GM18951 (cell line): ENCODE measurements around the gene PLAGL1.

Experiments used
- POLR2A ChIP-seq: IDR thresholded peaks from 4 replicates; pipeline ENCODE4 v1.6.1; 2011; ENCODE audit warnings: mild to moderate bottlenecking; ENCODE audit not compliant: insufficient read length, insufficient read depth; ENCODE audit errors: extremely low read depth
- in situ Hi-C: fragments of 300-500 bp; cut with MboI; formaldehyde crosslinking; loops from one replicate; pipeline ENCODE4 v1.12.0; 2022; ENCODE audit warnings: low sequenced_read_pairs, mixed read lengths, inconsistent platforms; ENCODE audit not compliant: unreplicated experiment

PLAGL1 gene

GRCh38 chr6:144027932-144028587 lies 20.0 kb upstream of the PLAGL1 start:
- no peak for TF ChIP-seq POLR2A
- in situ Hi-C loops: no loop called here

GRCh38 chr6:144023216-144023615 lies 15.2 kb upstream of the PLAGL1 start:
- TF ChIP-seq POLR2A: no peak
- in situ Hi-C loops: loop anchor here (25.0 kb wide), 1 partner anchor 1561 kb away; no protein-coding TSS in a partner anchor

GRCh38 chr6:144019929-144020328 lies 11.9 kb upstream of the PLAGL1 start:
- TF ChIP-seq POLR2A: no peak
- in situ Hi-C loops: loop anchor here (10.0 to 25.0 kb wide), 2 partner anchors 445 to 1558 kb away; no protein-coding TSS in a partner anchor

DNA sequence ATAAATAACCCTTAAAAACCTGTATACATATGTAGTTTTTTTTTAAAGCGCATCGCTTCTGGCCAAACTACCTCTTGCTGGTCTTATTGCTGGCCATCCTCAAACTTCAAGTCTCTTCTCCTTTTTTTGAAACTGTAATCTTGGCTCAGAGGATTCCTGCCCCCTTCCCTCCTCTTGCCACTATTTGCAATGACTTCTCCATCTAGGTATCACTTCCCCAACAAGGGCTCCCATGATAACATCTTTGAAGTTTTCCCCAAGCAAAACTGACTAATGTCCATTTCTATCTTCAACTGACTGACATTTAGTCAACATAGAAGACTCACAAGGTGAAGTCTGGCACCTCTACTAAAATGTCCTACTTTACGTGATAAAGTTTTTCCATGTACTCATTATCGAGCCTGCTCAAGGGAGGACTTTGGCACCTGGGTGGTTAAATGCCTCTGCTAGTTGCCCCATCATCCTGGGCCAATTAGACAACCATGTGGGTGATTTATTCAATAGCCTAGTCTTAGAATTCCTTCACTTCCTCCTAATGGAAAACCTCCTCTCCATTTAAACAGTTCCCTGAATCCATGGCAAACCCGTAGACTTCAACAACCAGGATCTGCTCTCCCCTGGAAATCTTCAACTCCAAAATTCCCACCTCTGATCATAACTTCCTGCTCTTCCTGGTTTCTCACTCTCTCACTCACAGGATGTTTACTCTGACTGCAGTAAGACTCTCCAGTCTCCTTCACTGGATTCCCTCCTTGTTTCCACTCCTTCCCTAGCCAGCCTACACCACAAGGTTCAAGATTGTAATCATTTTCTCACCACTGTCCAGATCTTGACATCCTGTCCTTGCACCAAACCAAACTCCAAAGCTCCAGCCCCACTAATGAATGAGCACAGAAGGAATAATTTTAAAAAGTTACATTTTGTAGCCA lies 9.4 kb upstream of the PLAGL1 start:
- in situ Hi-C loops: loop anchor here (10.0 to 25.0 kb wide), 2 partner anchors 443 to 1555 kb away; no protein-coding TSS in a partner anchor
- TF ChIP-seq POLR2A: no peak

- in situ Hi-C loops: loop anchor here (10.0 to 25.0 kb wide), 2 partner anchors 439 to 1551 kb away; no protein-coding TSS in a partner anchor
- no peak for TF ChIP-seq POLR2A
These were observed 5.4 kb upstream of the PLAGL1 start for GRCh38 chr6:144013486-144013909.

DNA sequence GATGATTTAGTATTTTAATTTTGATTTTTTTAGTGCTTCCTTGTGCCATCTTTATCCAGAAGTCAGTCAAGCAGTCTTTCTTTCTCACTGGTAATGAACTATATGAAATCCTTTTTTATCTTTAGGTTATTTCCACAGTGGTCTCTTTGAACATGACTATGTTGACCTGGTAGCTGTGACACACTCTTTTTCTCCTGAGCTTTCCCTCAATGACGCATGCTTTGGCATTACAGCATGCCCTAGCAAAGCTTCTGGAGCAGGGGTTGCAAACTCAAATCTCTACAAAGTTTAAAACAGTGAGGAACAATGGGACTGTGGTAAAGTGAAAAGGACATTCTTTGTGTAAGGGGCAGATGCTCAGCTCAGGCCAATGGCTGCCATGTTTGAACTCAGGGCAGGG lies 4.5 kb upstream of the PLAGL1 start:
- no peak for TF ChIP-seq POLR2A
- in situ Hi-C loops: loop anchor here (10.0 to 25.0 kb wide), 2 partner anchors 438 to 1550 kb away; no protein-coding TSS in a partner anchor

DNA sequence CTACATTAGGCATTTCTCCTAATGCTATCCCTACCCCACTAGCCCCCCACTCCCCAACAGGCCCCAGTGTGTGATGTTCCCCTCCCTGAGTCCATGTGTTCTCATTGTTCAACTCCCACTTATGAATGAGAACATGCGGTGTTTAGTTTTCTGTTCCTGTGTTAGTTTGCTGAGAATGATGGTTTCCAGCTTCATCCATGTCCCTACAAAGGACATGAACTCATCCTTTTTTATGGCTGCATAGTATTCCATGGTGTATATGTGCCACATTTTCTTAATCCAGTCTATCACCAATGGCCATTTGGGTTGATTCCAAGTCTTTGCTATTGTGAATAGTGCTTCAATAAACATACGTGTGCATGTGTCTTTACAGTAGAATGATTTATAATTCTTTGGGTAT lies 1.6 kb upstream of the PLAGL1 start:
- in situ Hi-C loops: loop anchor here (10.0 to 25.0 kb wide), 2 partner anchors 435 to 1547 kb away; no protein-coding TSS in a partner anchor

GRCh38 chr6:144008846-144009245 lies 787 bp upstream of the PLAGL1 start:
- no peak for TF ChIP-seq POLR2A
- in situ Hi-C loops: loop anchor here (25.0 kb wide), 1 partner anchor 1547 kb away; no protein-coding TSS in a partner anchor

GRCh38 chr6:144007478-144008119 lies 460 bp downstream of the PLAGL1 start:
- no peak for TF ChIP-seq POLR2A
- in situ Hi-C loops: loop anchor here (25.0 kb wide), 1 partner anchor 1545 kb away; no protein-coding TSS in a partner anchor

GRCh38 chr6:144006736-144007477 lies 1.2 kb downstream of the PLAGL1 start:
- TF ChIP-seq POLR2A: no peak
- in situ Hi-C loops: loop anchor here (25.0 kb wide), 1 partner anchor 1545 kb away; no protein-coding TSS in a partner anchor

GRCh38 chr6:143999406-143999805 lies 8.7 kb downstream of the PLAGL1 start:
- no peak for TF ChIP-seq POLR2A
- in situ Hi-C loops: no loop called here

DNA sequence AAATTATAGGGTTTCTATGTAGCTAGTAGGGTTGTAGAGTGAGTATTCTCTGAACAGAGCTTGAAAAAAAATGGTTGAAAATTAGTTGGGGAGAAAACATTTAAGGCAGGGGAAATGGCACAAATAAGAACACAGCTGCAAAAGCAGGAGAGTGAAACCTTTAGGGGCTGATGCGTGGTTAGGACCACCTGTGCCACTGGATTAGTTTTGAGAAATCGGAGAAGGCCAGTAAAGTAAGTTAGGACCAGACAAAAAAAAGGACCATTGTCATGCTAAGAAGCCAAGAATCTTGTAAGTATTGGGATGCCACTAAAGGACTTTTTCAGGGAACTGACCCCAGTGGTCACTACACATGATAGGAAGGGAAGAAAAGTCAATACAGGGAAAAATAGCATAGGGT lies 9.4 kb downstream of the PLAGL1 start:
- TF ChIP-seq POLR2A: no peak
- in situ Hi-C loops: no loop called here
